Measurements from ENCODE around the gene FHIT. TPM values are rescaled to one million over a fixed set of nuclear protein-coding genes. Genes with fewer than 3 reads are reported as not detected.

The FHIT gene
- polyA plus RNA-seq, 1 of the 3 experiments (the other 2 are of a cell fraction): 0.41 TPM

- TF ChIP-seq TCF12 (IDR thresholded peaks at IDR 0.05) (no peak), MXI1 (IDR thresholded peaks at IDR 0.05; ENCODE audit: low read depth, low read length) (no peak)
- no peaks in the 10 kb centered on the region for H3K9me3 ChIP-seq
- no peak overlapping the region for H3K4me3 ChIP-seq (ENCODE audit: low read depth in 2 of 2, low read length in 1 of 2)
- H3F3A ChIP-seq (replicated peaks; ENCODE audit: insufficient read depth): no peaks in the 10 kb centered on the region
- no peak overlapping the region for H3K27ac ChIP-seq (ENCODE audit: low read depth in 2 of 2, low read length in 1 of 2)
- 49% methylated on average over 3 of the region's 3 CpGs for WGBS (ENCODE audit: low lambda C conversion rate)
- POLR2A ChIA-PET: no interaction called here
- H3K79me2 ChIP-seq (ENCODE audit: insufficient read depth): no peaks in the 10 kb centered on the region
- DNase-seq: no peak
- H3K4me1 ChIP-seq (ENCODE audit: control insufficient read depth in 1 of 2, insufficient read depth in 2 of 2, low read depth in 1 of 2, low read length in 1 of 2): no peaks in the 10 kb centered on the region
- no peaks in the 10 kb centered on the region for H3K36me3 ChIP-seq (replicated peaks in 1 of 2; ENCODE audit: control insufficient read depth in 1 of 2, insufficient read depth in 2 of 2, low read length in 1 of 2)
- no peaks in the 10 kb centered on the region for H3K9me2 ChIP-seq
- H4K20me1 ChIP-seq (ENCODE audit: insufficient read depth): no peaks in the 10 kb centered on the region
- H2AFZ ChIP-seq (ENCODE audit: low read depth): no peak overlapping the region
- CTCF ChIA-PET: no interaction called here
- no peaks in the 10 kb centered on the region for H3K27me3 ChIP-seq (ENCODE audit: insufficient read depth)
- H3K9ac ChIP-seq: no peak overlapping the region
- no peak overlapping the region for H3K4me2 ChIP-seq
Measured at GRCh38 chr3:60033901-60034453, 1217.3 kb downstream of the FHIT start.

- no peaks in the 10 kb centered on the region for H3K9me2 ChIP-seq
- WGBS (ENCODE audit: low lambda C conversion rate): 61% methylated on average over 1 of the region's 1 CpG
- H3K4me2 ChIP-seq: no peak overlapping the region
- H3K79me2 ChIP-seq (ENCODE audit: insufficient read depth): no peaks in the 10 kb centered on the region
- H3K9ac ChIP-seq: no peak overlapping the region
- no peaks in the 10 kb centered on the region for H3K36me3 ChIP-seq (replicated peaks in 1 of 2; ENCODE audit: control insufficient read depth in 1 of 2, insufficient read depth in 2 of 2, low read length in 1 of 2)
- TF ChIP-seq NRF1 (IDR thresholded peaks at IDR 0.05; ENCODE audit: low read depth, low read length) (no peak), EZH2phosphoT487 (IDR thresholded peaks at IDR 0.05; ENCODE audit: borderline replicate concordance, low read depth) (no peak), FOXM1 (IDR thresholded peaks at IDR 0.05; ENCODE audit: low read depth) (no peak), SIN3A (IDR thresholded peaks at IDR 0.05; ENCODE audit: borderline replicate concordance, low read depth, low read length) (no peak), RXRA (IDR thresholded peaks at IDR 0.05; ENCODE audit: borderline replicate concordance, low read depth) (no peak), ZBTB33 (IDR thresholded peaks at IDR 0.05; ENCODE audit: borderline replicate concordance, low read depth) (no peak), YY1 (IDR thresholded peaks at IDR 0.05; ENCODE audit: low read depth) (no peak), FOSL2 (IDR thresholded peaks at IDR 0.05; ENCODE audit: borderline replicate concordance, low read depth) (no peak), MEF2A (IDR thresholded peaks at IDR 0.05; ENCODE audit: borderline replicate concordance, low read depth) (no peak), JUND (IDR thresholded peaks at IDR 0.05) (no peak), GATA2 (CRISPR knock-in tag; IDR thresholded peaks at IDR 0.05) (no peak), NFIC (IDR thresholded peaks at IDR 0.05; ENCODE audit: borderline replicate concordance) (no peak), TCF12 (IDR thresholded peaks at IDR 0.05) (no peak), GABPA (IDR thresholded peaks at IDR 0.05; ENCODE audit: low read depth) (no peak)
- TF ChIP-seq, protein P1, sequence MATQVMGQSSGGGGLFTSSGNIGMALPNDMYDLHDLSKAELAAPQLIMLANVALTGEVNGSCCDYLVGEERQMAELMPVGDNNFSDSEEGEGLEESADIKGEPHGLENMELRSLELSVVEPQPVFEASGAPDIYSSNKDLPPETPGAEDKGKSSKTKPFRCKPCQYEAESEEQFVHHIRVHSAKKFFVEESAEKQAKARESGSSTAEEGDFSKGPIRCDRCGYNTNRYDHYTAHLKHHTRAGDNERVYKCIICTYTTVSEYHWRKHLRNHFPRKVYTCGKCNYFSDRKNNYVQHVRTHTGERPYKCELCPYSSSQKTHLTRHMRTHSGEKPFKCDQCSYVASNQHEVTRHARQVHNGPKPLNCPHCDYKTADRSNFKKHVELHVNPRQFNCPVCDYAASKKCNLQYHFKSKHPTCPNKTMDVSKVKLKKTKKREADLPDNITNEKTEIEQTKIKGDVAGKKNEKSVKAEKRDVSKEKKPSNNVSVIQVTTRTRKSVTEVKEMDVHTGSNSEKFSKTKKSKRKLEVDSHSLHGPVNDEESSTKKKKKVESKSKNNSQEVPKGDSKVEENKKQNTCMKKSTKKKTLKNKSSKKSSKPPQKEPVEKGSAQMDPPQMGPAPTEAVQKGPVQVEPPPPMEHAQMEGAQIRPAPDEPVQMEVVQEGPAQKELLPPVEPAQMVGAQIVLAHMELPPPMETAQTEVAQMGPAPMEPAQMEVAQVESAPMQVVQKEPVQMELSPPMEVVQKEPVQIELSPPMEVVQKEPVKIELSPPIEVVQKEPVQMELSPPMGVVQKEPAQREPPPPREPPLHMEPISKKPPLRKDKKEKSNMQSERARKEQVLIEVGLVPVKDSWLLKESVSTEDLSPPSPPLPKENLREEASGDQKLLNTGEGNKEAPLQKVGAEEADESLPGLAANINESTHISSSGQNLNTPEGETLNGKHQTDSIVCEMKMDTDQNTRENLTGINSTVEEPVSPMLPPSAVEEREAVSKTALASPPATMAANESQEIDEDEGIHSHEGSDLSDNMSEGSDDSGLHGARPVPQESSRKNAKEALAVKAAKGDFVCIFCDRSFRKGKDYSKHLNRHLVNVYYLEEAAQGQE (IDR thresholded peaks at IDR 0.05; ENCODE audit: low read depth, low read length): no peak
- TF ChIP-seq, protein P2, sequence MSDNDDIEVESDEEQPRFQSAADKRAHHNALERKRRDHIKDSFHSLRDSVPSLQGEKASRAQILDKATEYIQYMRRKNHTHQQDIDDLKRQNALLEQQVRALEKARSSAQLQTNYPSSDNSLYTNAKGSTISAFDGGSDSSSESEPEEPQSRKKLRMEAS (IDR thresholded peaks at IDR 0.05; ENCODE audit: low read depth): no peak
- TF ChIP-seq, protein P3, sequence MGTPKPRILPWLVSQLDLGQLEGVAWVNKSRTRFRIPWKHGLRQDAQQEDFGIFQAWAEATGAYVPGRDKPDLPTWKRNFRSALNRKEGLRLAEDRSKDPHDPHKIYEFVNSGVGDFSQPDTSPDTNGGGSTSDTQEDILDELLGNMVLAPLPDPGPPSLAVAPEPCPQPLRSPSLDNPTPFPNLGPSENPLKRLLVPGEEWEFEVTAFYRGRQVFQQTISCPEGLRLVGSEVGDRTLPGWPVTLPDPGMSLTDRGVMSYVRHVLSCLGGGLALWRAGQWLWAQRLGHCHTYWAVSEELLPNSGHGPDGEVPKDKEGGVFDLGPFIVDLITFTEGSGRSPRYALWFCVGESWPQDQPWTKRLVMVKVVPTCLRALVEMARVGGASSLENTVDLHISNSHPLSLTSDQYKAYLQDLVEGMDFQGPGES (IDR thresholded peaks at IDR 0.05; ENCODE audit: low read depth, low read length): no peak
- DNase-seq: no peak
- no peak overlapping the region for H3K27ac ChIP-seq (ENCODE audit: low read depth in 2 of 2, low read length in 1 of 2)
- no peaks in the 10 kb centered on the region for H4K20me1 ChIP-seq (ENCODE audit: insufficient read depth)
- ChIA-PET POLR2A (no interaction called here), CTCF (no interaction called here)
- H3K4me1 ChIP-seq (ENCODE audit: control insufficient read depth in 1 of 2, insufficient read depth in 2 of 2, low read depth in 1 of 2, low read length in 1 of 2): no peaks in the 10 kb centered on the region; a peak in 1 of 4 replicates
- H3K4me3 ChIP-seq (ENCODE audit: low read depth in 2 of 2, low read length in 1 of 2): no peak overlapping the region
- H3F3A ChIP-seq (replicated peaks; ENCODE audit: insufficient read depth): no peaks in the 10 kb centered on the region
- no peaks in the 10 kb centered on the region for H3K9me3 ChIP-seq
- H3K27me3 ChIP-seq (ENCODE audit: insufficient read depth): no peaks in the 10 kb centered on the region
- H2AFZ ChIP-seq (ENCODE audit: low read depth): no peak overlapping the region
Measured at GRCh38 chr3:60030982-60031381, 1220.3 kb downstream of the FHIT start.
